ENCODE data around the gene FANCB. TPM values are rescaled to one million over a fixed set of nuclear protein-coding genes. Genes with fewer than 3 reads are reported as not detected.
A peak's percentile ranks its signal among the peaks of the same experiment; 100 is the strongest.

FANCB gene
- total RNA-seq, 2 experiments from 2014 or later: 14.7 to 15.4 TPM

DNA sequence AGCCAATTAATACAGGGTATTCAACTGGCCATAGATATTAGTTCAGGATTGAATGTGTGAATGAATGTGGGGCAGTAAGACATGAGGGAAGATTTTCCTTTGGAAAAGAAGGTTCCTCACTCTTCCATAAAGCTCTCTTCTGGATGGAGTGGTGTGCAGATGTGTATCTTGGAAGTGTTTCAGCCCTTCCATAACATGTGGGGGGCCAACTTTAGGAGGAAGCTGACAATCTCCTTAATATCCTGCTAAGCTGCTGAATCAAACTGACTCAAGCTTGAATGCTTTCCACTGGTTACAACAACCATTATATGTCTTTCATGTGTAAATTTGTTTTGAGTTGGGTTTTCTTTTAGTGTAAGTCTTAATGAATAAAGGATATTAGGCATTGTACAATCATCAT lies 40.3 kb downstream of the FANCB start:
- DNase-seq: no peak
- intact Hi-C loops (cut with DNase I, micrococcal nuclease): no loop called here
- Mint-ChIP-seq H3K27ac (no peak overlapping the region), H3K4me1 (no peaks in the 10 kb centered on the region), H3K27me3 (no peaks in the 10 kb centered on the region), H3K9me3 (ENCODE audit: low read depth) (peaks cover 4% of the 10 kb centered on the region), H3K4me3 (no peak overlapping the region), H3K36me3 (ENCODE audit: low read depth) (peaks cover 21% of the 10 kb centered on the region)
- CTCF ChIA-PET: no interaction called here
- ATAC-seq: no peak
- POLR2A ChIA-PET: no interaction called here

GRCh38 chrX:14832151-14832550 lies 40.7 kb downstream of the FANCB start:
- CTCF ChIA-PET: no interaction called here
- POLR2A ChIA-PET: no interaction called here
- H3K9me3 Mint-ChIP-seq (ENCODE audit: low read depth): peaks cover 4% of the 10 kb centered on the region

GRCh38 chrX:14829643-14830042 lies 43.2 kb downstream of the FANCB start:
- POLR2A ChIA-PET: no interaction called here
- DNase-seq (no peak), ATAC-seq (no peak)
- no peak overlapping the region for H3K4me3 Mint-ChIP-seq
- CTCF ChIA-PET: no interaction called here
- H3K27me3 Mint-ChIP-seq: peaks cover 3% of the 10 kb centered on the region
- H3K27ac Mint-ChIP-seq: no peak overlapping the region
- intact Hi-C loops (cut with DNase I, micrococcal nuclease): no loop called here
- peaks cover 4% of the 10 kb centered on the region for H3K9me3 Mint-ChIP-seq (ENCODE audit: low read depth)
- no peaks in the 10 kb centered on the region for H3K4me1 Mint-ChIP-seq
- peaks cover 3% of the 10 kb centered on the region for H3K36me3 Mint-ChIP-seq (ENCODE audit: low read depth)

More at GRCh38 chrX:14832151-14832550, 40.7 kb downstream of the FANCB start:
- H3K4me1 Mint-ChIP-seq: no peaks in the 10 kb centered on the region
- no peak overlapping the region for H3K27ac Mint-ChIP-seq
- H3K36me3 Mint-ChIP-seq (ENCODE audit: low read depth): peaks cover 21% of the 10 kb centered on the region
- H3K27me3 Mint-ChIP-seq: no peaks in the 10 kb centered on the region
- ATAC-seq (no peak), DNase-seq (no peak)
- no peak overlapping the region for H3K4me3 Mint-ChIP-seq
- intact Hi-C loops (cut with DNase I, micrococcal nuclease): no loop called here

DNA sequence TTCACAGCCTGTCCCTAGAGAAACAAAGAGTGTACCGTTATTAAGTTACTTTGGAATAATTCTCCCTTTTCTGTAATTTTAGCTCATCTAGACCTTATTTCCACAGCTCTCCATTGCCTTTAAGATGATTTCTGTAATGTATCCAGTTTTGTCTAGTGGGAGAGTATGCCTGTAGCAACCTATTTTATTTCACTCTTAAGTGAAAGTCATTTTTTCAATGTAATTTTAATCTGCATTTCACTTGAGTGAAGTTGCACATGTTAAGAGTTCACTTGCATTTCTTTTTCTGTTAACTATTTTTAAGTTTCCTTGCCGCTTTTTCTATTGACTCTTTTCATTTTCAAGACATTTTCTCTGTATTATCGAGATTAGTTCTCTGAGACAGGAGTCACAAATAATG lies 46.5 kb downstream of the FANCB start:
- intact Hi-C loops (cut with DNase I, micrococcal nuclease): no loop called here
- Mint-ChIP-seq H3K27ac (no peak overlapping the region), H3K4me1 (no peaks in the 10 kb centered on the region), H3K27me3 (peaks cover 3% of the 10 kb centered on the region), H3K36me3 (ENCODE audit: low read depth) (no peaks in the 10 kb centered on the region), H3K9me3 (ENCODE audit: low read depth) (peaks cover 4% of the 10 kb centered on the region), H3K4me3 (no peak overlapping the region)
- ChIA-PET POLR2A (no interaction called here), CTCF (no interaction called here)
- ATAC-seq (no peak), DNase-seq (no peak)

DNA sequence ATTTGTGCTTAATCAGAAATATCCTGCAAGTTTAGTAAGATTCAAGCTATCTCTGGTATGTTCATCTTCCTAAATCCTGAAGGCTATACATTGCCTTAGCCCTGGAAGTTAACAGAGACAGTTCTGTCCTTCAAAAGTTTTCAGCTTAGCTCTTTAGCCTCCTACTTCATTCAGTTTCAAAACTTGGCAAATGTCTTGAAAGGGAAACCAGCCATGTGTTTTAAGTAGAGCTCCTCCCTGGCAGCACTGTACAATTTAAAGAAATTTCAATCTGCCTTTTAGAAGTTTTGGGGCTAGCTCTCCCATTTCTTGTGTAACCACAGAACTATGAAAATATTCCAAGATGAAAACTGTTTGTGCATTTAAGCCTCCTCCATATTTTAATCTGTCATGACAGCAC lies 47.0 kb downstream of the FANCB start:
- Mint-ChIP-seq H3K36me3 (ENCODE audit: low read depth) (no peaks in the 10 kb centered on the region), H3K27me3 (peaks cover 3% of the 10 kb centered on the region), H3K9me3 (ENCODE audit: low read depth) (peaks cover 4% of the 10 kb centered on the region), H3K27ac (no peak overlapping the region), H3K4me3 (no peak overlapping the region), H3K4me1 (no peaks in the 10 kb centered on the region)
- no peak for DNase-seq
- ChIA-PET POLR2A (no interaction called here), CTCF (no interaction called here)
- intact Hi-C loops (cut with DNase I, micrococcal nuclease): no loop called here
- ATAC-seq: no peak

DNA sequence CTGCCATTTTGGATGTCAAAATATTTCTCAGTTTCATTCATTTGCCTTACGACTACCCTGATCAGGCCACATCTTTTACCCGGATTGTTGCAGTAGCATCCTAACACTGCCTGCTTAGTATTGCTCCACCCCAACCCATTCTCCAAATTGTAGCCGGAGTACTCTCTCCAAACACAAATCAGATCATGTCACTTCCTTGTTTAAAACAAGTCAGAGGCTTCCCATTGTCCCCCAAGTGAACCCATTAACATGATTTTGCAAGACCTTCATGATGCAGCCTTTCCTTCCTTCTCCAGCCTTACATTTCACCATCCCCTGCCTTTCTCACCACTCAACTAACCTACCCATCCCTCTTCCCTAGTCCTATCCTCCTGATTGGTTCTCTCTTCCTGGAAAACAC lies 53.1 kb downstream of the FANCB start:
- no peak overlapping the region for H3K27ac Mint-ChIP-seq
- no peaks in the 10 kb centered on the region for H3K4me1 Mint-ChIP-seq
- no peak overlapping the region for H3K4me3 Mint-ChIP-seq
- DNase-seq (no peak), ATAC-seq (no peak)
- no peaks in the 10 kb centered on the region for H3K36me3 Mint-ChIP-seq (ENCODE audit: low read depth)
- peaks cover 2% of the 10 kb centered on the region for H3K27me3 Mint-ChIP-seq
- ChIA-PET POLR2A (interaction anchor here (0.8 kb wide), 1 partner anchor 13 kb away, joined by 3 read pairs; no protein-coding TSS in a partner anchor), CTCF (no interaction called here)
- H3K9me3 Mint-ChIP-seq (ENCODE audit: low read depth): peaks cover 3% of the 10 kb centered on the region
- intact Hi-C loops (cut with DNase I, micrococcal nuclease): no loop called here

DNA sequence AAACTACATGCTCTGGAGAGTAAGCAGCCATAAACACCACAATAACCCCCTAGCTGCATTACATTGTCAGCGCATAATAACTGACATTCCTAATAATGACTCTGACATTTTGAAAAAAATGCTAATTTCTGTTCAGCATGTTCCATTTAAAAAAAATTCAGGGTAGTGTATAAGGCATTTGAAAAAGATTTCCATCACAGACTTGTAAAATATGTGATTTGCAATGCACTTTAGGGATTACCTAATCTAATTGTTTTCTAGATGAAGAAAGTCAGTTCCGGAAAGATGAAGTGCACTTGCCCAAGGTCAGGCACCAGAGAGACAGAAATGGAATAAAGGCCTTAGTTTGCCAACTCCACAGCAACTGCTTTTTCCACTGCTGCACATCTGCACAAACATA lies 55.3 kb downstream of the FANCB start:
- H3K27ac Mint-ChIP-seq: no peak overlapping the region
- intact Hi-C loops (cut with DNase I, micrococcal nuclease): no loop called here
- DNase-seq (no peak), ATAC-seq (no peak)
- H3K4me3 Mint-ChIP-seq: no peak overlapping the region
- CTCF ChIA-PET: no interaction called here
- peaks cover 3% of the 10 kb centered on the region for H3K9me3 Mint-ChIP-seq (ENCODE audit: low read depth)
- H3K4me1 Mint-ChIP-seq: no peaks in the 10 kb centered on the region
- no peaks in the 10 kb centered on the region for H3K36me3 Mint-ChIP-seq (ENCODE audit: low read depth)
- POLR2A ChIA-PET: no interaction called here
- peaks cover 2% of the 10 kb centered on the region for H3K27me3 Mint-ChIP-seq

GRCh38 chrX:14802943-14803710 lies 69.7 kb downstream of the FANCB start:
- ATAC-seq (peak; percentile 30), DNase-seq (no peak)
- Mint-ChIP-seq H3K4me1 (peaks cover 13% of the 10 kb centered on the region), H3K27ac (no peak overlapping the region), H3K9me3 (ENCODE audit: low read depth) (no peaks in the 10 kb centered on the region), H3K27me3 (peaks cover 6% of the 10 kb centered on the region), H3K4me3 (no peak overlapping the region), H3K36me3 (ENCODE audit: low read depth) (peaks cover 2% of the 10 kb centered on the region)
- ChIA-PET POLR2A (no interaction called here), CTCF (no interaction called here)
- intact Hi-C loops (cut with DNase I, micrococcal nuclease): no loop called here

DNA sequence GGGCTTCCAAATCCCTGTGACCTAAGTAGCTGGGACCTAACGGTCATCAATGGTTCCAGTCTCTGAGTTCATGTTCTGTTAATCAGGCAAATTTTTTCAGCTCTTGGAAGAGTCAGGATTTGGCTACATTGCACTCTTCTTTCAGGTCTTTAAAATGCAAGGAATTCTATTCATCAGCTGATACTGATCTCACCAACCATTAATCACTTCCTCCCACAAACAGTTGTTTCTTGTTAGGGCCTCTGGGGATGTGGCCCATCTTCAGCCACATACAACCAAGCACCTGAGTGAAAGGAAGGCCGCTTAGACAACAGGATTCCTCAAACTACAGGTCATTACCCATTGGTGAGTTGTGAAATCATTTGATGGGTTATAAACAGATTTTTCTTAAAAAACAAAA lies 71.7 kb downstream of the FANCB start:
- H3K27me3 Mint-ChIP-seq: peaks cover 6% of the 10 kb centered on the region
- peaks cover 19% of the 10 kb centered on the region for H3K4me1 Mint-ChIP-seq
- peaks cover 2% of the 10 kb centered on the region for H3K36me3 Mint-ChIP-seq (ENCODE audit: low read depth)
- ATAC-seq (no peak), DNase-seq (no peak)
- POLR2A ChIA-PET: no interaction called here
- H3K9me3 Mint-ChIP-seq (ENCODE audit: low read depth): no peaks in the 10 kb centered on the region
- CTCF ChIA-PET: no interaction called here
- H3K4me3 Mint-ChIP-seq: no peak overlapping the region
- intact Hi-C loops (cut with DNase I, micrococcal nuclease): no loop called here
- H3K27ac Mint-ChIP-seq: no peak overlapping the region

GRCh38 chrX:14798805-14799397 lies 74.0 kb downstream of the FANCB start:
- CTCF ChIA-PET: no interaction called here
- H3K4me3 Mint-ChIP-seq: no peak overlapping the region

More at GRCh38 chrX:14798805-14799397, 74.0 kb downstream of the FANCB start:
- H3K27me3 Mint-ChIP-seq: peaks cover 2% of the 10 kb centered on the region
- no peak overlapping the region for H3K27ac Mint-ChIP-seq
- intact Hi-C loops (cut with DNase I, micrococcal nuclease): loop anchor here (1.0 to 10.0 kb wide), 8 partner anchors 74 to 538 kb away; partner anchors contain the start of genes FANCB (in 1 of the 2), MOSPD2 (in 1 of the 2) and PIGA (in 1 of the 2)
- ATAC-seq: peak; percentile 83
- DNase-seq: peak; percentile 14
- no peaks in the 10 kb centered on the region for H3K9me3 Mint-ChIP-seq (ENCODE audit: low read depth)
- POLR2A ChIA-PET: no interaction called here
- peaks cover 22% of the 10 kb centered on the region for H3K4me1 Mint-ChIP-seq
- peaks cover 2% of the 10 kb centered on the region for H3K36me3 Mint-ChIP-seq (ENCODE audit: low read depth)
